Esophagus (tissue), 2 donors: Measurements from ENCODE around the gene IBTK. TPM values are rescaled to one million over a fixed set of nuclear protein-coding genes. Genes with fewer than 3 reads are reported as not detected.
A peak's percentile ranks its signal among the peaks of the same experiment; 100 is the strongest.

Experiments used
- H3K27ac ChIP-seq, 2 donors: one replicate each; pipeline ENCODE4 v1.5.1; 2013; ENCODE audit warnings: low read depth in 2 of 2, mild to moderate bottlenecking in 2 of 2, inconsistent platforms in 1 of 2, low read length in 1 of 2, moderate library complexity in 1 of 2
- H3K27me3 ChIP-seq, 2 donors: one replicate each; pipeline ENCODE4 v1.6.1; 2013; ENCODE audit warnings: low read length in 2 of 2, control low read depth in 1 of 2, mild to moderate bottlenecking in 1 of 2; ENCODE audit not compliant: insufficient read depth in 2 of 2, control insufficient read depth in 1 of 2
- H3K36me3 ChIP-seq, 2 donors: one replicate each; pipeline ENCODE4 v1.6.1; 2013; ENCODE audit warnings: low read length in 1 of 2; ENCODE audit not compliant: control insufficient read depth in 2 of 2, insufficient read depth in 2 of 2
- H3K4me1 ChIP-seq, 2 donors: one replicate each; pipeline ENCODE4 v1.6.1; 2013; ENCODE audit warnings: low read length in 1 of 2; ENCODE audit not compliant: control insufficient read depth in 2 of 2, insufficient read depth in 2 of 2
- H3K4me3 ChIP-seq, 2 donors: one replicate each; pipeline ENCODE4 v1.5.1; 2013; ENCODE audit warnings: low read length in 2 of 2, mild to moderate bottlenecking in 2 of 2, low read depth in 1 of 2, moderate library complexity in 1 of 2
- H3K9me3 ChIP-seq, 2 donors: one replicate each; pipeline ENCODE4 v1.6.1; 2013; ENCODE audit warnings: mild to moderate bottlenecking in 2 of 2, low read depth in 1 of 2, low read length in 1 of 2, moderate library complexity in 1 of 2; ENCODE audit not compliant: control insufficient read depth in 2 of 2, insufficient read depth in 1 of 2
- WGBS, 2 donors: extraction: QIAGEN DNeasy Blood & Tissue Kit; methylation state at CpG; one replicate each; pipeline ENCODE4 v1.1.7; 2013; 5-methylcytosine and 5-hydroxymethylcytosine counted together
- polyA plus RNA-seq, 2 donors: library from polyadenylated mRNA; stranded (reverse); fragments of 200-250 nt; gene quantifications; one replicate each; pipeline ENCODE4 v1.2.3, GENCODE V29; 2013
- donor health status: healthy with polysubstance abuse.
- donor health status: Bipolar disorder and iron deficiency.

IBTK gene
- polyA plus RNA-seq, 2 donors, result 13.6 to 18.0 TPM

- 1% methylated on average over 31 to 32 of the region's 32 CpGs for WGBS, 2 donors
- Histone ChIP-seq H3K27me3 (no peaks in the 10 kb centered on the region), H3K4me1 (no peaks in the 10 kb centered on the region), H3K36me3 (no peaks in the 10 kb centered on the region), H3K27ac (peak overlapping the region; percentile 96), H3K9me3 (no peaks in the 10 kb centered on the region), H3K4me3 (peak overlapping the region; percentile 90 to 91)
Measured at GRCh38 chr6:82246802-82247504, 591 bp downstream of the IBTK start.

- peak overlapping the region in 1 of 2 donors; percentile 91 for H3K4me3 ChIP-seq
Measured at GRCh38 chr6:82246370-82246769, 1.2 kb downstream of the IBTK start.

GRCh38 chr6:82245376-82245775, 2.2 kb downstream of the IBTK start:
- Histone ChIP-seq H3K36me3 (no peaks in the 10 kb centered on the region), H3K4me1 (no peaks in the 10 kb centered on the region), H3K9me3 (no peaks in the 10 kb centered on the region), H3K27me3 (no peaks in the 10 kb centered on the region), H3K27ac (no peak overlapping the region), H3K4me3 (no peak overlapping the region)
- 94 to 95% methylated on average over 4 of the region's 4 CpGs for WGBS, 2 donors

More at GRCh38 chr6:82246370-82246769, 1.2 kb downstream of the IBTK start:
- Histone ChIP-seq H3K27ac (peak overlapping the region; percentile 31 to 96), H3K36me3 (no peaks in the 10 kb centered on the region), H3K27me3 (no peaks in the 10 kb centered on the region), H3K4me1 (no peaks in the 10 kb centered on the region), H3K9me3 (no peaks in the 10 kb centered on the region)
- 66 to 74% methylated on average over 12 of the region's 12 CpGs for WGBS, 2 donors

GRCh38 chr6:82243884-82244283, 3.7 kb downstream of the IBTK start:
- Histone ChIP-seq H3K27me3 (no peaks in the 10 kb centered on the region), H3K4me3 (no peak overlapping the region), H3K4me1 (no peaks in the 10 kb centered on the region), H3K36me3 (no peaks in the 10 kb centered on the region), H3K27ac (no peak overlapping the region), H3K9me3 (no peaks in the 10 kb centered on the region)
- 72 to 75% methylated on average over 4 of the region's 4 CpGs for WGBS, 2 donors

GRCh38 chr6:82240186-82240585, 7.4 kb downstream of the IBTK start:
- Histone ChIP-seq H3K36me3 (no peaks in the 10 kb centered on the region), H3K4me1 (no peaks in the 10 kb centered on the region), H3K4me3 (no peak overlapping the region), H3K9me3 (no peaks in the 10 kb centered on the region), H3K27me3 (no peaks in the 10 kb centered on the region), H3K27ac (no peak overlapping the region)
- 64 to 81% methylated on average over 3 of the region's 3 CpGs for WGBS, 2 donors

- no peaks in the 10 kb centered on the region for H3K9me3 ChIP-seq
- no peak overlapping the region for H3K27ac ChIP-seq
- no peak overlapping the region for H3K4me3 ChIP-seq
- H3K4me1 ChIP-seq, result no peaks in the 10 kb centered on the region
- 94 to 97% methylated on average over 2 of the region's 2 CpGs for WGBS, 2 donors
- H3K27me3 ChIP-seq, result no peaks in the 10 kb centered on the region
- H3K36me3 ChIP-seq, result no peaks in the 10 kb centered on the region
Measured at GRCh38 chr6:82239597-82239996, 7.9 kb downstream of the IBTK start.

- WGBS, 2 donors, result 59 to 71% methylated on average over 1 of the region's 1 CpG
- Histone ChIP-seq H3K4me3 (no peak overlapping the region), H3K36me3 (peaks cover 0 to 4% of the 10 kb centered on the region in 2 donors), H3K27ac (no peak overlapping the region), H3K4me1 (no peaks in the 10 kb centered on the region), H3K27me3 (no peaks in the 10 kb centered on the region), H3K9me3 (no peaks in the 10 kb centered on the region)
Measured at GRCh38 chr6:82237013-82237412, 10.5 kb downstream of the IBTK start.

- WGBS, 2 donors, result 91 to 95% methylated on average over 1 of the region's 1 CpG
- no peak overlapping the region for H3K27ac ChIP-seq
- no peaks in the 10 kb centered on the region for H3K4me1 ChIP-seq
- no peak overlapping the region for H3K4me3 ChIP-seq
- H3K27me3 ChIP-seq, result no peaks in the 10 kb centered on the region
- peaks cover 5% of the 10 kb centered on the region in 2 donors for H3K36me3 ChIP-seq
- no peaks in the 10 kb centered on the region for H3K9me3 ChIP-seq
Measured at GRCh38 chr6:82227770-82228169, 19.8 kb downstream of the IBTK start.

- 99 to 100% methylated on average over 2 of the region's 2 CpGs for WGBS, 2 donors
- Histone ChIP-seq H3K4me3 (no peak overlapping the region), H3K9me3 (no peaks in the 10 kb centered on the region), H3K27me3 (no peaks in the 10 kb centered on the region), H3K27ac (no peak overlapping the region), H3K36me3 (peaks cover 5 to 6% of the 10 kb centered on the region in 2 donors), H3K4me1 (no peaks in the 10 kb centered on the region)
Measured at GRCh38 chr6:82220167-82220566, 27.4 kb downstream of the IBTK start.

- Histone ChIP-seq H3K27ac (no peak overlapping the region), H3K4me3 (no peak overlapping the region), H3K9me3 (no peaks in the 10 kb centered on the region), H3K36me3 (peaks cover 3 to 6% of the 10 kb centered on the region in 2 donors), H3K27me3 (no peaks in the 10 kb centered on the region), H3K4me1 (no peaks in the 10 kb centered on the region)
- 64 to 85% methylated on average over 1 of the region's 1 CpG for WGBS, 2 donors
Measured at GRCh38 chr6:82217018-82217586, 30.4 kb downstream of the IBTK start.
